ENCODE data around the gene CACNA2D3. TPM values are rescaled to one million over a fixed set of nuclear protein-coding genes. Genes with fewer than 3 reads are reported as not detected.

The CACNA2D3 gene
- polyA plus RNA-seq, 1 donor (not counting 4 experiments of a cell fraction or from before 2014, with no cell fraction given), result 0.08 TPM

GRCh38 chr3:54538346-54538745, 416.0 kb downstream of the CACNA2D3 start:
- Histone ChIP-seq H3K9me3 (ENCODE audit: control insufficient read depth, low read depth, low read length) (no peaks in the 10 kb centered on the region), H3K4me1 (ENCODE audit: control insufficient read depth, extremely low read depth, insufficient read depth, low read length) (no peaks in the 10 kb centered on the region), H3K4me2 (ENCODE audit: control insufficient read depth, extremely low read depth, insufficient read depth, low read depth, low read length) (no peak overlapping the region), H3K27me3 (ENCODE audit: control insufficient read depth, extremely low read depth, insufficient read depth, low read length) (no peaks in the 10 kb centered on the region), H2AFZ (ENCODE audit: control insufficient read depth, low read length) (no peak overlapping the region), H3K79me2 (ENCODE audit: control insufficient read depth, insufficient read depth, low read length) (no peaks in the 10 kb centered on the region), H3K27ac (ENCODE audit: control insufficient read depth, insufficient read depth, low read length) (no peak overlapping the region), H4K20me1 (ENCODE audit: control insufficient read depth, extremely low read depth, insufficient read depth, low read length) (no peaks in the 10 kb centered on the region), H3K9ac (ENCODE audit: control insufficient read depth, extremely low read depth, insufficient read depth, low read length) (no peak overlapping the region), H3K9me1 (ENCODE audit: control insufficient read depth, extremely low read depth, insufficient read depth, low read length) (no peaks in the 10 kb centered on the region), H3K36me3 (ENCODE audit: control insufficient read depth in 2 of 2, extremely low read depth in 1 of 2, insufficient read depth in 2 of 2, low read length in 2 of 2) (no peaks in the 10 kb centered on the region), H3K4me3 (ENCODE audit: control insufficient read depth in 2 of 3, extremely low read depth in 1 of 3, insufficient read depth in 2 of 3, low read depth in 1 of 3, low read length in 3 of 3) (no peak overlapping the region)
- dilution Hi-C loops (cut with MboI; ENCODE audit: extremely low pct_ligation_motif_present, low sequenced_read_pairs), result no loop called here
- DNase-seq (ENCODE audit: low read depth, low spot score) (no peak), FAIRE-seq (no peak)
- TF ChIP-seq CTCF (optimal IDR thresholded peaks at IDR 0.05 in 1 of 3, IDR thresholded peaks at IDR 0.05 in 1 of 3, conservative IDR thresholded peaks at IDR 0.05 in 1 of 3; ENCODE audit: extremely low read depth in 1 of 3, insufficient read depth in 2 of 3, low read length in 3 of 3), result peak in 2 of 3 experiments; percentile 6 to 24
- TF ChIP-seq EZH2 (IDR thresholded peaks at IDR 0.05; ENCODE audit: low read length), result no peak

DNA sequence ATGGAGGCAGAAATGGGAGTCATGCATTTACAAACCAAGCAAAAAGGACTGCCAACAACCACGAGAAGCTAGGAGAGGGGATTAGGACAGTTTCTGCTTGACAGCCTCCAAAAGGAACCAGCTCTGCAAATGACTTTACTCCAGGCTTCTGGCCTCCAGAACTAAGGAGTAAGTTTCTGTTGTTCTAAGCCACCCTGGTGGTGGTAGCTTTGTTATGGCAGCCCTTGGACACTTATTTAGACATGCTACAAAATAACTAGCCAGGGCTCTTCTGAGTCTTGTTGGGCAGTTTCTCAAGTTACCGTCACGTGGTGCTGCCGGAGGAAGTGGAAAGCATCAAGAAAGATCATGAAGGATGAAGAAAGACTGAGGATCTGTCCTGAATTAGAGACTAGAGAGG, 419.0 kb downstream of the CACNA2D3 start:
- FAIRE-seq (no peak), DNase-seq (ENCODE audit: low read depth, low spot score) (no peak)
- H3K4me3 ChIP-seq (ENCODE audit: control insufficient read depth in 2 of 3, extremely low read depth in 1 of 3, insufficient read depth in 2 of 3, low read depth in 1 of 3, low read length in 3 of 3), result no peak overlapping the region
- dilution Hi-C loops (cut with MboI; ENCODE audit: extremely low pct_ligation_motif_present, low sequenced_read_pairs), result no loop called here
- no peaks in the 10 kb centered on the region for H4K20me1 ChIP-seq (ENCODE audit: control insufficient read depth, extremely low read depth, insufficient read depth, low read length)
- H3K36me3 ChIP-seq (ENCODE audit: control insufficient read depth in 2 of 2, extremely low read depth in 1 of 2, insufficient read depth in 2 of 2, low read length in 2 of 2), result no peaks in the 10 kb centered on the region
- H3K9me1 ChIP-seq (ENCODE audit: control insufficient read depth, extremely low read depth, insufficient read depth, low read length), result no peaks in the 10 kb centered on the region
- no peaks in the 10 kb centered on the region for H3K27me3 ChIP-seq (ENCODE audit: control insufficient read depth, extremely low read depth, insufficient read depth, low read length)
- H3K4me2 ChIP-seq (ENCODE audit: control insufficient read depth, extremely low read depth, insufficient read depth, low read depth, low read length), result no peak overlapping the region
- no peaks in the 10 kb centered on the region for H3K79me2 ChIP-seq (ENCODE audit: control insufficient read depth, insufficient read depth, low read length)
- no peak for TF ChIP-seq CTCF (optimal IDR thresholded peaks at IDR 0.05 in 1 of 3, IDR thresholded peaks at IDR 0.05 in 1 of 3, conservative IDR thresholded peaks at IDR 0.05 in 1 of 3; ENCODE audit: extremely low read depth in 1 of 3, insufficient read depth in 2 of 3, low read length in 3 of 3)
- TF ChIP-seq EZH2 (IDR thresholded peaks at IDR 0.05; ENCODE audit: low read length), result no peak
- no peak overlapping the region for H2AFZ ChIP-seq (ENCODE audit: control insufficient read depth, low read length)
- no peak overlapping the region for H3K9ac ChIP-seq (ENCODE audit: control insufficient read depth, extremely low read depth, insufficient read depth, low read length)
- no peaks in the 10 kb centered on the region for H3K9me3 ChIP-seq (ENCODE audit: control insufficient read depth, low read depth, low read length)
- H3K4me1 ChIP-seq (ENCODE audit: control insufficient read depth, extremely low read depth, insufficient read depth, low read length), result no peaks in the 10 kb centered on the region
- H3K27ac ChIP-seq (ENCODE audit: control insufficient read depth, insufficient read depth, low read length), result no peak overlapping the region
